NCI-H2029 treated with DMSO at 0.1 percent for 48 hours (cell line): ENCODE measurements around the gene TMEM121.

ENCODE experiments used
- DNase-seq: peaks from one replicate; lab custom pipeline; 2025; lab: John Stamatoyannopoulos, UW

TMEM121 gene

GRCh38 chr14:105498430-105499255, 27.7 kb upstream of the TMEM121 start:
- DNase-seq, result no peak

GRCh38 chr14:105499256-105500035, 26.9 kb upstream of the TMEM121 start:
- DNase-seq, result no peak

GRCh38 chr14:105500036-105500725, 26.2 kb upstream of the TMEM121 start:
- DNase-seq, result no peak

DNA sequence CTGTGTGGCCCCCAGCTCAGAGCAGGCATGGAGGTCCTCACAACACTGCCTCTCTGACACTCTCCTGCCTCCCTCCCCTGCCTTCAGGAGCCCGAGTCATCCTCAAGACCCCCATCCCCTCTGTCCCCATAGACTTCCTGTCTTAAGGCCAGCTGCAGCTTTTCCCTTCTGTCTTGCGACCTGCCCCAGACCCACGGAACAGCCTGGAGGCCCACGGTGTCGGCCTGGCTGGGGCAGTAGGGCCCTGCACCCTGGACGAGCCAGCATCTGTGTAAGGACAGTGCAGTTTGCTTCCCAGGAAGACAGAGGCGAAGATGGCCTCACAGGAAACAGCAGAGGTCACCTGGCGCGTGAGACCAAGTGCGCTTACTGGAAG, 25.7 kb upstream of the TMEM121 start:
- DNase-seq, result no peak

- no peak for DNase-seq
Observed at GRCh38 chr14:105501504-105502291, 24.7 kb upstream of the TMEM121 start.

- no peak for DNase-seq
Observed at GRCh38 chr14:105502446-105503295, 23.7 kb upstream of the TMEM121 start.

- DNase-seq, result no peak
Observed at GRCh38 chr14:105503296-105503640, 23.1 kb upstream of the TMEM121 start.

DNA sequence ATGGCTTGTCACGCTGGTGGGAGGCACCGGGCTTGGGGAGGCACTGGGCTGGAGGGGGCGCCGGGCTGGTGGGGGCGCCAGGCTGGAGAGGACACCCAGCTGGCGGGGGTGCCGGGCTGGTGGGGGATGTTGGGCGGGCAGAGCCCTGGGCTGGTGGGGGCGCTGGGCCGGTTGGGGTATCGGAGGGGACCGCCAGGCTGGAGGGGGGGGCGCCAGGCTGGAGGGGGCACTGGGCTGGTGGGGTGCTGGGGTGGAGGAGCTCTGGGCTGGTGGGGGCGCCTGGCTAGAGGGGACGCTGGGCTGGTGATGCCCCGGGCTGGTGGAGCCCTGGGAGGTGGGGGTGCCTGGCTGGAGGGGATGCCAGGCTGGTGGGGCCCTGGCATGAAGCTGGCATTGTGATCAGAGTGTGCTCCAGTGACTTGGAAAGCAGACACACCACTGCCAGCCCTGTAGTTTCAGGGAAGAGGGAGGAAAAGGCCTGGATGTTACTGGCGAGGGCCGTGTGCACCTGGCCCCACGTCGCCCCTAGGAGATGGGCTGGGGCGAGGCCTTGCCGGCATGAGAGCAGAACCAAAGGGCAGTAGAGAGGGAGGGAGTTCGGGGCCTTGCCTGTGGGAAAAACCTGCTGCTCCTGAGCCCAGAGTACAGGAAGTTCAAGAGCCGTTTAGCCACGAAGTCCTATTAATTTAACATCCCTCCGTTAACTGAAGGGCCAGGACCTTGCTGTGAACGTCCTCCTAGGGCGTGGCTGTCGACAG, 22.3 kb upstream of the TMEM121 start:
- no peak for DNase-seq

DNA sequence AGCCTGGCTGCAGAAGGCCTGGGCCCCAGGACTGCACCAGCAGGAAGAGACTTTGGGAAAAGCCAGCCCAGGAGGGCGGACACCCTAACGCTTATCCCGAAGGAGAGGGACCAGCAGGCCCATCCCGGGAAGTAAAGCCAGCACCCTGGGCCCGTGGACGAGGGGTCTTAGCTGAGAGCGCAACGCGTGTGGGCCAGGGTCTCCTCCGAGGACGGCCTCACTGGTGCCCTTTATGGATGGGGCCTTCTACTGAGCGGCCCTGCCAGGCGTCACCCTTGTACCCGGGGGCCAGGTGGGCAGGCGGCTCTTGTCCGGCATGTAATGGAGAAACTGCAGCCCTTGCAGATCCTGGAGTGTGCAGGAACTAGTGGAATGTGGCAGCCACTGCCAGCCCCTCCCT, 21.3 kb upstream of the TMEM121 start:
- DNase-seq, result no peak

GRCh38 chr14:105507247-105507646, 19.1 kb upstream of the TMEM121 start:
- DNase-seq, result no peak

DNA sequence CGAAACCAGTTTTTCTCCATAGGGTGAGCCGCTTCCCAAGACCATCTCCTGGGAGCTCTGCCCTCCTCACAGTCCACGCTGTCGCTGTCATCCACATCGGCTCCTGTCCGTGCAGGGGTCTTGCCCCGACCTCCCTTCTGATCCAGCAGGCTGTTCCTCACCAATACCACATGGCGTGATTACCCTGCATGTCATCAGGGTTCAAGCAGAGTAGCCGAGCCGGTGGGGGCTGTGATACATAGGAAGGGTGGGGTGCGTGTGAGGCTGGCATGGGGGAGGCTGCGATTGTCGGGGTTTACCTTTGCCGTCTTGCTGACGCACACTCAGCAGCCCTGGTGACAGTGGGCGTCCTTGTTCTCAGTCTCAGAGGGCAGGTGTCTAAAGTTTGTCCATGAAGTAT, 18.3 kb upstream of the TMEM121 start:
- no peak for DNase-seq

- no peak for DNase-seq
Observed at GRCh38 chr14:105508601-105509000, 17.8 kb upstream of the TMEM121 start.

DNA sequence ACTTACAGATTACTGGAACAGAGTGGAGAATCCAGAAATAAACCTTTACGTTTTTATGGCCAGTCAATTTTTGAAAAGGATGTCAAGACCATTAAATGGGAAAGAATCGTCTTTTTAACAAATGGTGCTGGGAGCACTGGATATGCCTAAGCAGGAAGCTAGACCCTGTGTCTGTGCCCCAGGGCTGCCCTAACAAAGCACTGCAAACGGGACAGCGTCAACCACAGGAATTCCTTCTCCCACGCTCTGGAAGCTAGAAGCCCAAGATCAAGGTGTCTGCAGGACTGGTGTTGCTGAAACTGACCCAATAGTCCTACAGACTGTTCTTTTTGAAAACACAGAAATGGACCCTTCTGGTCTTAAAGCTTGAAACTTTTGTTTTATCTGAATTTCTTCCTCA, 9.3 kb upstream of the TMEM121 start:
- no peak for DNase-seq

- no peak for DNase-seq
Observed at GRCh38 chr14:105519946-105520698, 6.3 kb upstream of the TMEM121 start.

- DNase-seq, result no peak
Observed at GRCh38 chr14:105525326-105525725, 1.1 kb upstream of the TMEM121 start.

DNA sequence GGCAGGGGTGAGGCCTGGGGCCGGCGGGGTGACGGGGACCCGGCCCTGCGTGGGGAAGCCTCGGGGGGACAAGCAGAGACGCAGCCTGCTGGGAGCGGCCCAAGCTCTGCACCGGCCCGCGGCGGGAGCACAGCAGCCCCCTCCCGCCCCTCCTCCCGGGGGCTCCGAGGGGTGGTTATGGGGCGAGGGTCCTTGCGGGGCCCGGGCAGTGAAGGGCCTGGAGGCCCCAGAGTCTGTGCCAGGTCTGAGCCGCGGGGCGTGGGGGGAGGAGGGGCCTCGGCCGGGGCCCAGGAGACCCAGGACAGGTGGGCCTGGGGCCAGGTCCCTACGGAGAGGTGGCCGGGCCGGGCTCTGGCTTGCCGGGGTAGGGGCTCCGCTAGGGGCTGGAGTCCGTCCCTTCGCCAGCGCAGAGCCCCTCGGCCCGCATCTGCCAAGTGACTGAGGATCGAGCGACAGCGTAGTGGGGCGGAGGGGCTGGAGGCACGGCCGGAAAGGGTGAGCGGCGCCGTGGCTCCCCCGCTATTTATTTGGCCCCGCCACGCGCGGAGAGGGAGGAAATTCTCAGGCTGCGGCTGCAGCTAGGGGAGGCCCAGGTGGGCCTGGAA, 495 bp downstream of the TMEM121 start:
- no peak for DNase-seq

GRCh38 chr14:105527381-105527825, 1.0 kb downstream of the TMEM121 start:
- no peak for DNase-seq

DNA sequence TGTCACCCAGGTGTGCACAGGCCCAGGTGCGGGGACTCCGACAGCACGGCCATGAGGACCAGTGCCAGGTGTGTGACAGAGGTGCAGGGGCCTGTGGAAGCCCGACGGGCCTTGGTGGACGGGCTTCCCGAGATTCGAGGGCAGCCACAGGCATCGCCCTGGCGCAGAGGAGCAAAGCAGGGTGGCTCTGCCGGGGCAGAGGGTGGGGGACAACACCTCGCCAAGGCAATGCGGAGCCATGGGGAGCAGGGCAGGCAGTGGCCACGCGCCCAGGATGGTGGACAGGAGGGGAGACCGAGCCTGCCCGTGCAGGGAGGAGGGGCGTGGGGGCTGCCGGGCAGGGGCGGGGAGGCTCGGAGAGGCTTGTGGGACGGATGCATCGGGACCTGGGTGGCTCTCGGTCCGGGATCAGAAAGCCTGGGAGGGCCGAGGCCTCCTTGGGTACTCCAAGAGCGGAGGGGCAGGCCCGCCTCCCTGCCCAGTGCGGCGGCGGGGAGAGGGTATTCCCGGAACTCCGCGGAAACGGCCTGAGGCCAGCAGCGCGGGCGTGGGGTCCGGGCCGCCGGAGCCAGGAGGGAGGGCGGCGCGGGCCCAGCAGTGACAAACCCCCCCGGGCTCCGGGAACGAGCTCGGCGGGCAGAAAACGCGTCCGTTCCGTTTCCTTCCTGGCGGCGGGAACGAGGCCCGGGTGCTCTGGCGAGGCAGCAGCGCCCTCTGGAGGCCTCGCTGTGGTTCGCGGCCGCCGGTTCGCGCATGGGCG, 1.6 kb downstream of the TMEM121 start:
- no peak for DNase-seq
